HUES48 (cell line): Measurements from ENCODE around the gene NCKAP1.
"Not testable (repeated sequence)": the region's sequence is repeated elsewhere in the genome, so short reads cannot be mapped to it uniquely, and the experiment has no call there.

Experiments
- H3K27ac ChIP-seq: one replicate; pipeline ENCODE4 v1.7.0; 2013; ENCODE audit warnings: low read depth, low read length, inconsistent platforms
- H3K27me3 ChIP-seq: 2 replicates; pipeline ENCODE4 v1.6.1; 2013; ENCODE audit warnings: mild to moderate bottlenecking, low read length; ENCODE audit not compliant: control insufficient read depth, insufficient read depth
- H3K36me3 ChIP-seq: 2 replicates; pipeline ENCODE4 v1.6.1; 2013; ENCODE audit warnings: low read length; ENCODE audit not compliant: control insufficient read depth, insufficient read depth
- H3K4me1 ChIP-seq: 2 replicates; pipeline ENCODE4 v1.6.1; 2013; ENCODE audit warnings: mild to moderate bottlenecking, low read length; ENCODE audit not compliant: control insufficient read depth, insufficient read depth
- H3K4me3 ChIP-seq: 2 replicates; pipeline ENCODE4 v1.5.1; 2013; ENCODE audit warnings: mild to moderate bottlenecking, low read depth, low read length
- H3K9ac ChIP-seq: 2 replicates; pipeline ENCODE4 v1.6.1; 2013; ENCODE audit warnings: mild to moderate bottlenecking, low read depth, low read length, moderate library complexity
- H3K9me3 ChIP-seq: 2 replicates; pipeline ENCODE4 v1.6.1; 2013; ENCODE audit warnings: low read length; ENCODE audit not compliant: control insufficient read depth, insufficient read depth

The NCKAP1 gene

DNA sequence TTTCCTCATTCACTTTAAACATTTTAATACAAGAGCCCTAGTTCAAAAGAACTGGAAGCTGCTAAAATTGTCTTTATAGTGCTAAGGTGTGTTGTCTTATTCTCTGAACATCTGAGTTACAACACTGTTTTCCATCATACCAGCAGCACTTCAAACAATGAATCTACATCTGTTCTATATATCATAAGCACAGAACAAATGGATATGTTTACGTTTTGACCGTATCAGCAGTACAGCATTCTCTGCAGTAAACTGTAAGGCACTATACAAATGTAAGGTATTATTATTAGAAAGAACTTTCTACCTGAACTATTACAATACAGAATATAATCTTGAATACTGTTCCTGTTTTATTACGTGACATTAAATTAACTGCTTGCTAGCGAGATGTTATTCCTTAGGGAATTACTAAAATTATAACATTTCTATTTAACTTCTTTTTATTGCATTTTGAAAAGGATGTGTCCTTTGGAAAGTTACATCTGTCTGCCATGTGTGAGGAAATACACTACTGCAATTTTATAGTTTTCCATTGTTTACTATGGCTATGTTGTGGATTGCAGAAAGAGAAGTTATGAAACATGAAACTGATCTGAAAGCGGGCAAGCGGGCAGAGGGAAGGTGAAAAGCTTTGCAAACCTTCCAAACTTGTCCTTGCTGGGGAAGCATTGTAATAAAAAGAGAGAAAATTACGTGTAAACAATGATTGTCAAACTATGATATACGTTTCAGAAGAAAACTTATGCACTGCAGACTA, 13.7 kb downstream of the NCKAP1 start:
- H3K36me3 ChIP-seq: peaks cover 35% of the 10 kb centered on the region
- no peak overlapping the region for H3K9ac ChIP-seq
- no peaks in the 10 kb centered on the region for H3K9me3 ChIP-seq
- H3K27me3 ChIP-seq: no peaks in the 10 kb centered on the region
- H3K4me3 ChIP-seq: no peak overlapping the region
- peaks cover 4% of the 10 kb centered on the region for H3K4me1 ChIP-seq
- H3K27ac ChIP-seq: no peak overlapping the region

DNA sequence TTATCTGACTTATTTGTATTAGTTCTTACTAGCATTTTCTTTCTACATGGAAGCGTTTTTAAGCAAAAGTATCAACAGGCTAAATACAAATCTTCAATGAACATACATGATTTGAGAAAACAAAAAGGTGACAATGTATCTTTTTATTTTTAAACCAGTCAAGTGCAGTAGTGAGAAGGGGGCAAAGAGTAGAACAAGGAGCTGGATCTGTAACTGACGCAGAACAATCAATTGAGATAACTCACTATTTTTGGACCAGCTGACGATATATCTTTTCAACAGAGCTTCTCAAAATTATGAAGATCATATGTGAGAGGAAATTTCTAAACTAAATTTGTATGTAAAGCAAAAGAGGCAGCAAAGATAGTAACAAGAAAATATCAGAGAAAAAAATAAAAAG, 15.5 kb downstream of the NCKAP1 start:
- Histone ChIP-seq H3K27ac (no peak overlapping the region), H3K27me3 (no peaks in the 10 kb centered on the region), H3K4me1 (peaks cover 4% of the 10 kb centered on the region; the same call in 1 of the 2 replicates), H3K9ac (no peak overlapping the region), H3K9me3 (no peaks in the 10 kb centered on the region), H3K36me3 (peaks cover 36% of the 10 kb centered on the region), H3K4me3 (no peak overlapping the region)

DNA sequence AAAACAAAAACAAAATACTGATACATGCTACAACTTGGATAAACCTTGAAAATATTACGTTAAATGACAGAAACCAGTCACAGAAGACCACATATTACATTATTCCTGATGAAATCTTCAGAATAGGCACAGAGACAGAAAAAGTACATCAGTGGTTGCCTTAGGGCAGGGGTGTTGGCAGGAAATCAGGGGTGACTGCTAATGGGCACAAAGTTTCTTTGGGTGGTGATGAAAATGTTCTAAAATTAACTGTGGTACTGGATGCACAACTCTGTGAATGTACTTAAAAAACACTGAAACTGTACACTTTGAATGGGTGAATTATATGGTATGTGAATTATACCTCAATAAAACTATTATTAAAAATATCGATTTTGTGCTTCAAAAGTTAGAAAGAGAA, 16.6 kb downstream of the NCKAP1 start:
- H3K27me3 ChIP-seq: no peaks in the 10 kb centered on the region
- peaks cover 8% of the 10 kb centered on the region for H3K4me1 ChIP-seq
- H3K36me3 ChIP-seq: peaks cover 42% of the 10 kb centered on the region
- H3K9me3 ChIP-seq: 0 out of 2 replicates have a peak, but pooled peaks cover 4% of the 10 kb centered on the region
- H3K9ac ChIP-seq: no peak overlapping the region
- no peak overlapping the region for H3K4me3 ChIP-seq
- H3K27ac ChIP-seq: no peak overlapping the region

DNA sequence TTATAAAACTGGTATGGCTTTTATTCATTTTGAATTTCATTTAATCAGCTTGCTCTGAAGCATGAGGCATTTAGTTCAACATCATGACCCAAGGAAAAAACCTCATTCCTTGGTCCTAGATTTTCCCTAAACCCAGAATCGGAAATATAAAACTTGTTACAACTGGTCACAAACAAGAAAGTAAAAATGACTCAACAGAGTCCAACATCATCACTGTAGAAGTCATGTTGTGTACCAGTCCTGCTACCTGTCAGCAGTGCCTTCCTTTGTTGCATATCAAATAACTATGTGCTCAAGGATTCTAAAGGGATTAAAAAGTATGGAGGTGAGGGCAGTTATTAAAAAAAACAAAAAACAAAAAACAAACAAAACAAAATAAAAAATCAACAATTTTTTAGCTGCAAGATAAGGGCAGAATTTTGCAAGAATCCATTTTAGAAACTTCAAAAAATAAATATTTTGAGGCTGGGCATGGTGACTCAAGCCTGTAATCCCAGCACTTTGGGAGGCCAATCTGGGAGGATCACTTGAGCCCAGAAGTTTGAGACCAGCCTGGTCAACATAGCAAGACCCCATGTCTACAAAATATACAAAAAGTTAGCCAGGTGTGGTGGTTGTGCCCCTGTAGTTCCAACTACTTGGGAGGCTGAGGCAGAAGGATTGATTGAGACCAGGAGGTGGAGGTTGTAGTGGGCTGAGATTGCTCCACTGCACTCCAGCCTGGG, 18.4 kb downstream of the NCKAP1 start:
- H3K4me3 ChIP-seq: no peak overlapping the region
- no peaks in the 10 kb centered on the region for H3K27me3 ChIP-seq
- H3K27ac ChIP-seq: no peak overlapping the region
- H3K4me1 ChIP-seq: peaks cover 23% of the 10 kb centered on the region
- H3K36me3 ChIP-seq: peaks cover 42% of the 10 kb centered on the region
- H3K9ac ChIP-seq: no peak overlapping the region
- 0 out of 2 replicates have a peak, but pooled peaks cover 4% of the 10 kb centered on the region for H3K9me3 ChIP-seq

DNA sequence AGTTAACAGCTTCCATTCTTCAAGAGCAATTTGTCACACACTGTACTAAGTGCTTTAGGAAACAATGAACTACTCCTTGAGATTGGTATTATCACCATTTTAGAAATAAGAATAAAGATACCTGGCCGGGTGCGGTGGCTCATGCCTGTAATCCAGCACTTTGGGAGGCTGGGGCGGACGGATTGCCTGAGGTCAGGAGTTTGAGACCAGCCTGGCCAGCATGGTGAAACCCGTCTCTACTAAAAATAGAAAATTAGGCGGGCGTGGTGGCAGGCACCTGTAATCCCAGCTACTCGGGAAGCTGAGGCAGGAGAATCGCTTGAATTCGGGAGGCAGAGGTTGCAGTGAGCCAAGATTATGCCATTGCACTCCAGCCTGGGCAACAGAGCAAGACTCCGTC, 20.4 kb downstream of the NCKAP1 start:
- H3K9me3 ChIP-seq, H3K27ac ChIP-seq, H3K27me3 ChIP-seq, H3K4me3 ChIP-seq, H3K9ac ChIP-seq: not testable (repeated sequence)
- Histone ChIP-seq H3K4me1 (peaks cover 33% of the 10 kb centered on the region), H3K36me3 (peaks cover 31% of the 10 kb centered on the region)

DNA sequence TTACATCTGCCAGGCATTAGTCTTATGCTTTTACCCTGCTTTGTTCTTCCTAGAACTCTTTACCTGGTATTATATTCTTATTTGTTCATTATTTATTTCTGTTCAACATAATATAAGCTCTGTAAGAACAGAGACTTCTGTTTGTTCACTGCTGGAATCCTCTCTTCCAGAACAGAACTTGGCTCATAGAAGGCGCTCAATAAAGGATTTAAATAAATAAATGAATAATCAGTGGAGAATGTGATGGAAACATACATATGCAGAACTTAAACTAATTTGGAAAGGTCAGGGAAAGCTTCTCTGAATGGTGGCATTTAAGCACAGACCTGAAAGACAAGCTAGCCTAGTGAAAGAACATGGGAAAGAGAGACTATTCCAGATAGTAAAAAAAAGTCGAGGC, 24.3 kb downstream of the NCKAP1 start:
- Histone ChIP-seq H3K9ac (no peak overlapping the region), H3K4me1 (peaks cover 59% of the 10 kb centered on the region), H3K27ac (no peak overlapping the region), H3K4me3 (no peak overlapping the region), H3K9me3 (0 out of 2 replicates have a peak, but pooled peaks cover 4% of the 10 kb centered on the region), H3K36me3 (peaks cover 7% of the 10 kb centered on the region; the same call in 1 of the 2 replicates), H3K27me3 (no peaks in the 10 kb centered on the region)

DNA sequence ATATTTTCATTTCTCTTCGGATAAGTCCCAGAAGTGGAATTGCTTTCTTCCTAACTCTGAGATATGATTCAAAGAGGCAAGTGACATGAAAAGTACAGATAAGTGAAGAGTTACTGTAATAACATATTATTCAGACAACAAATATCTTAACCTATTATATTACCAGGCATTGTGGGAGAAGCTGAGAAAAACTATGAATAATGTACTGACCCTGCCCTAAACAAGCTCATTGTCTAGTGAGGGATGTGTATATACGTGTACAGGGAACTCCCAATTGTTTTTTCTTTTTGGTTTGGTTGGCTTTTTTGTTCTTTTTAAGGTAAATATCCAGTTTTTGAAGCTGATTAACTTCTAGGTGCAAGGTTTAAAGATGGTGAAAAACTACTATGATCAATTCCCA, 26.5 kb downstream of the NCKAP1 start:
- H3K36me3 ChIP-seq: no peaks in the 10 kb centered on the region
- H3K9me3 ChIP-seq: no peaks in the 10 kb centered on the region
- peaks cover 62% of the 10 kb centered on the region for H3K4me1 ChIP-seq
- H3K9ac ChIP-seq: no peak overlapping the region
- H3K27ac ChIP-seq: no peak overlapping the region
- no peak overlapping the region for H3K4me3 ChIP-seq
- no peaks in the 10 kb centered on the region for H3K27me3 ChIP-seq

DNA sequence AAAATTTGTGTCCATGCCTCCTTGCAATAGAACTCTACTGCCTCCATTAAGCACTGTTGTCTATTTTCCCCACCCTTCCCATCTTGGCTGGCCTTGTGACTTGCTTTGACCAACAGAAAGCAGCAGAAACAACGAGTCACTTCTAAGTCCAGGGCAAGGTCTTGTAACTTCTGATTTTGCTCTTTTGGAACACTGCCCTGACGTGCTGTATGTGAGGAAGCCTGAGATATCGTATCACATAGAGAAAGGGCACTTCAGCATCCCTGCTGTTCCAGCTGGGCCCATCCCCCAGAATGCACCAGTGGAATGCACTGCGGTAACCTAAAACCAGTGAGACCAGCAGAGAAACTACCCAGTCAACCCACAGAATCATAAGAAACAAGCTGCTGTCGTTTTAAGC, 28.1 kb downstream of the NCKAP1 start:
- H3K9ac ChIP-seq: no peak overlapping the region
- no peaks in the 10 kb centered on the region for H3K9me3 ChIP-seq
- H3K27me3 ChIP-seq: no peaks in the 10 kb centered on the region
- peaks cover 48% of the 10 kb centered on the region for H3K4me1 ChIP-seq
- H3K36me3 ChIP-seq: no peaks in the 10 kb centered on the region
- H3K4me3 ChIP-seq: peak overlapping the region; percentile 36; the same call in 1 of the 2 replicates
- H3K27ac ChIP-seq: peak overlapping the region; percentile 38

DNA sequence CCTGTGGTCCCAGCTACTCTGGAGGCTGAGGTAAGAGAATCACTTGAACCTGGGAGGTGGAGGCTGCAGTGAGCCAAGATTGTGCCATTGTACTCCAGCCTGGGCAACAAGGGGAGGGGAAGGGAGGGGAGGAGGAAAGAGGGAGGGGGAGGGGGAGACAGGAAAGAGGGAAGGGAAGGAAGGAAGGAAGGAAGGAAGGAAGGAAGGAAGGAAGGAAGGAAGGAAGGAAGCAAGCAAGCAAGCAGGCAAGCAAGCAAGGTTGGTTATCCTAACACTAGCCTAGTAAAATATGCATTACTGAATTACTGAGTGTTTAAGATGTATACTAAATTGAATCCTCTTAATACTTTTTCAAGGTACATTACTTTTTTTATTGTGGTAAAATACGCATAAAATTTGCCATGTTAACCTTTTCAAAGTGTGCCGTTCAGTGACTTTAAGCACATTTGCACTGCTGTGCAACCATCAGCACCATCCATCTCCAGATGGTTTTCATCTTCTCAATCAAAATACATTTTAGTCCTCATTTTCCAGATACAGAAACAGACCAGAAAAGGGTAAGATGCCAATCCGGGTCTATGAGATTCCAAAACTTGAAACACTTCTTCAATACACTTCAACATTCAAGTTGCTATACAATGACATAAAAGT, 28.9 kb downstream of the NCKAP1 start:
- Histone ChIP-seq H3K4me1 (peaks cover 41% of the 10 kb centered on the region), H3K36me3 (no peaks in the 10 kb centered on the region), H3K9me3 (no peaks in the 10 kb centered on the region), H3K4me3 (no peak overlapping the region), H3K27ac (no peak overlapping the region), H3K9ac (no peak overlapping the region), H3K27me3 (no peaks in the 10 kb centered on the region)

DNA sequence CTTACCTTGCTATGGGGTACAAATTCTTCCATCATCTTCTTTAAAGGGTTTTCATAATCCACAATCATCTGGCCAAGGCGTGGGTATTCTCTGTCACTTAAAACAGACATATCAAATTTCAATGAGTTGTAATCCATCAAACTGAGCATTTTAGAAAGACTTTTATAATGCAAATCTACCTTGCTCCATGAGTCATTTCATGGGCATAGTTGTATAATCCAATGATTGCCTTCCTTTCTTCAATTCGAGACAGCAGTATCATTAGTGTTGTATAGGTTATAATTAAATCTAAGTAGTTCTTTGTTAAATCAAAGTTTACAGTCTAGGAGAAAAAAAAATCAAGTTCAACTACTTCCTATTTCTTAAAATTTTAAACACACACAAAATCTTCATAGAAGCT, 36.3 kb downstream of the NCKAP1 start:
- H3K4me3 ChIP-seq: no peak overlapping the region
- peak overlapping the region; percentile 52 for H3K27ac ChIP-seq
- peaks cover 56% of the 10 kb centered on the region for H3K36me3 ChIP-seq
- no peak overlapping the region for H3K9ac ChIP-seq
- H3K27me3 ChIP-seq: no peaks in the 10 kb centered on the region
- H3K9me3 ChIP-seq: no peaks in the 10 kb centered on the region
- H3K4me1 ChIP-seq: peaks cover 19% of the 10 kb centered on the region

DNA sequence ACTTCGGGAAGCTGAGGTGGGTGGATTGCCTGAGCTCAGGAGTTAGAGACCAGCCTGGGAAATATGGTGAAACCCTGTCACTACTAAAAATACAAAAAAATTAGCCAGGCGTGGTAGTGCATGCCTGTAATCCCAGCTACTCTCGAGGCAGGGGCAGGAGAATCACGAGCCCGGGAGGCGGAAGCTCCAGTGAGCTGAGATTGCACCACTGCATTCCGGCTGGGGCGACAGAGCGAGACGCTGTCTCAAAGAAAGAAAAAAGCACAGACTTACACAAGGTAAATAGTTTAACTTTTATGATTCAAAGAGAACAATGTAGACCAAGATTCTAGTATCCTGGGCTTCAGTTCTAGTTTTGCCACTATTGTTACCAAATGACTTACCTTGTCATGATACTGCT, 37.4 kb downstream of the NCKAP1 start:
- no peak overlapping the region for H3K9ac ChIP-seq
- H3K36me3 ChIP-seq: peaks cover 64% of the 10 kb centered on the region
- H3K9me3 ChIP-seq: no peaks in the 10 kb centered on the region
- H3K27me3 ChIP-seq: no peaks in the 10 kb centered on the region
- peak overlapping the region; percentile 23 for H3K27ac ChIP-seq
- H3K4me1 ChIP-seq: peaks cover 19% of the 10 kb centered on the region
- H3K4me3 ChIP-seq: no peak overlapping the region
